NCI-H345 (cell line): ENCODE measurements around the gene ZNF785.
"Not testable (repeated sequence)": the region's sequence is repeated elsewhere in the genome, so short reads cannot be mapped to it uniquely, and the experiment has no call there.

Experiments used
- DNase-seq: peaks from one replicate; lab custom pipeline; 2025; lab: John Stamatoyannopoulos, UW

The ZNF785 gene

DNA sequence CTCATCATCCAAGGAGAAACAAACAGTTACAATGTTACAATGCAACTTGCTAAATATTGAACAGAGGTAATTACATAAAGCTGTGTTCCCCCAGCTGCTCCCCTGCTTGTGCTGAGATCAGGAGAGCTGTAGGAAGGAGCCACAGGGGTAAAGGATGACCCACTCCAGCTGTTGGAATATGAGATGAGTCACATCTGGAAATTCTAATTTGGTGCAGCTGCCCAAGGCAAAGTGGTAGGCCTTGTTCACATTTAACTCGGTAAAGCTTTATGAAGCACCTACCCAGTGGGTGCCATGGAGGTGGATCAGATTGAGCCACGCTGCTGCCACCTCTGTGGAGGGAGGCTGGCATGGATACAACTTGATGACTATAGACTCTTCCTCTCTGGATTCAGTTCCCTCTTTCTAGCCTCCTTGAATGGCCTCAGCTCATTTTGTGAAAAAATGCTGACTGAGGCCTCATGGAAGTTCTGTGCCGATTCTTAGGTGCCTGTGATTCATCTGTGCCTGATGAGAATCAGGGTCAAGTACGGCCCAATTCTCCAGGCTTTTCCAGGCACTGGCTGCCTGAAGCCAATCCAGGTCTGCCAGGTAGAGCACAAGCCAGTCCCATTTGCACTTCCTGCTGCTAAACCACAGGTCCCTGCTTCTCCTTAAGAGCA, 17.2 kb upstream of the ZNF785 start:
- DNase-seq = no peak

DNA sequence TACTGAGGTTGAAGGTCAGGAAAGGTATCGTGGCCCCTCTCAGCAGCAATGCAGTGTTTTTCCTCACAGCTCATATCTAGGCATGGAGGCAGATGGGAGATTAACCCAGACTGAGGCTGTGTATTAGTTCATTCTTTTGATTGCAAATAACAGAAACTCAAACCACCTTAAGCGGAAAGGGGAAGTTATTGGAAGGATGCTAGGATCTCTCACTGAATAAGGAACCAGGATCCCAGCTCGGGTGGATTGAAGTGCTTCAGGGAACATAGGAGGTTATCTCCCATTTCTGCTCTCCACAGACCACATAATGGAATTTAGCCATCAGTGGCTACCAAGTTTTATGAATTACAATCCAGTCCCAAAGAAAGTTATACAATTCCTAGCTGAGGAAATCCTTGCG, 16.5 kb upstream of the ZNF785 start:
- DNase-seq = no peak

DNA sequence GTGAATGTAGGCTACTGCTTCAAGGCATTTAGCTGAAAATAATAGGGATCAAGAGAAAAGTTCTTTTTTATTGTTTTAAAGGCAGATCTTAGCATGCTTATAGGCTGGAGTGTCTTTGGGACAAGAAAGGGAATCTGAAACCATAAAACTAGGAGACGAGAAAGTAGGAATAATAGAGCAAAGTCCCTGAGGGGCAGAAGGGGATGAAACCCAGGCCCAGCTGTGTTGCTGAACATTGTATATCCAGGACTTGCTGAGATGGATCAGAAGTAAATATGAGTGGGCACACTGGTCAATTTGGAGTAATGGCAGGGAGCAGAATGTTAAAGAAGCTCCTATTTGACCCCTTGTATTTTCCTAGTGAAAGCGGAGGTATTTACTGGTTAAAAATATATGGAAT, 15.4 kb upstream of the ZNF785 start:
- DNase-seq = no peak

DNA sequence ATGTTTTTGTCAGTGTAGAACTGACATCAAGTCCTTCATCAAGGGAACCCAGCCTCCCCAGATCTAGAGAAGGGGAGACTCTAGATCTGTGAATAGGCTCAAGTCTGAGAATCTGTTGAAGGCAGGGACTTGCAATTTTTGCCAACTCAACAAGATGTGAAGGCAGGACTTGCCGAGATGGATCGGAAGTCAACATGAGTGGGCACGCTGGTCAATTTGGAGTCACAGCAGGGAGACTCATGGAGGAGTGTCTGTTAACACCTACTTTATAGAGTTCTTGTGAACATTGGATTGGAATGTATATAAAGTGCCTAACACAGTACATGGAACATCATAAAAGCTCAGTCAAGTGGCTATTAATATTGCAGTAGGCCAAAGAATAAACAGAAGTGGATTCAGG, 14.7 kb upstream of the ZNF785 start:
- no peak for DNase-seq

DNA sequence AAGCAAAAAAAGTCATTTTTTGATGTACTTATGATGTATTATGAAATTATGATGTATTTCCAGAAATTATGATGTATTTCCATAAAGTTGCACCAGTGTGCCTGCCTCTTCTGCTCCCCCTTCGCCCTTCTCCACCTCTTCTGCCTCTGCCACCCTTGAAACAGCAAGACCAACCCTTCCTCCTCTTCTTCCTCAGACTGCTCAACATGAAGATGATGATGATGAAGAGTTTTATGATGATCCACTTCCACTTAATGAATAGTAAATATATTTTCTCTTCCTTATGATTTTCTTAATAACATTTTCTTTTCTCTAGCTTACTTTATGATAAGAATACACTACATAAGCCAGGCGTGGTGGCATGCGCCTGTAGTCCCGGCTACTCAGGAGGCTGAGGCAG, 7.4 kb upstream of the ZNF785 start:
- DNase-seq = no peak

DNA sequence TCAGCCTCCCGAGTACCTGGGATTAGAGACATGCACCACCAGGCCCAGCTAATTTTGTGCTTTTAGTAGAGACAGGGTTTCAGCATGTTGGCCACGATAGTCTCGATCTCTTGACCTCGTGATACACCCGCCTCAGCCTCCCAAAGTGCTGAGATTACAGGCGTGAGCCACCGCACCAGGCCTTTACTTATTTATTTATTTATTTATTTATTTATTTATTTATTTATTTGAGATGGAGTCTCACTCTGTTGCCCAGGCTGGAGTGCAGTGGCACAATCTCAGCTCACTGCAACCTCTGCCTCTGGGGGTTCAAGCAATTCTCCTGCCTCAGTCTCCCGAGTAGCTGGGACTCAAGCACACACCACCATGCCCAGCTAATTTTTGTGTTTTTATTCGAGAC, 5.4 kb upstream of the ZNF785 start:
- DNase-seq = not testable (repeated sequence)

DNA sequence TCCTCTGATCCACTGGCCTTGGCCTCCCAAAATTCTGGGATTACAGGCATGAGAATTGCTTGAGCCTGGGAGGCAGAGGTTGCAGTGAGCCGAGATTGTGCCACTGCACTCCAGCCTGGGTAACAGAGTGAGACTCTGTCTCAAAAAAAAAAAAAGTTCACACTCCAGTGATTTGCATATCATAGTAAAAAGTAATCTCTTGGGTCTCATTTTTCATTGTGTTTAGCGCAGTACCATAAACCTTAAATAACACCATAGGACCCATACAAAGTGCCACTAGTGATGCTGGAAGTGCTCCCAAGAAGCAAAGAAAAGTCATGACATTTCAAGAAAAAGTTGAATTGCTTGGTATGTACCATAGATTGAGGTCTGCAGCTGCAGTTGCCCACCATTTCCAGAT, 4.1 kb upstream of the ZNF785 start:
- DNase-seq = not testable (repeated sequence)

DNA sequence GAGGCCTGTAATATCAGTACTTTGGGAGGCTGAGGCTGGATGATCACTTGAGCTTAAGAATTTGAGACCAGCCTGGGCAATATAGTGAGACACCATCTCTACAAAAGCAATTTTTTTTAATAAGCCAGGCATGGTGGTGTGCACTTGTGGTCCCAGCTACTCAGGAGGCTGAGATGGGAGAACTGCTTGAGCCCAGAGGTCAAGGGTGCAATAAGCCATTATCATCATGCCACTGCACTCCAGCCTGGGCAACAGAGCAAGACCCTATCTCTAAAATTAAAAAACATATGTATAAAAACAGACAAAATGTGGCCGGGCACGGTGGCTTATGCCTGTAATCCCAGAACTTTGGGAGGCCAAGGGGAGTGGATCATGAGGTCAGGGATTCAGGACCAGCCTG, 3.2 kb upstream of the ZNF785 start:
- no peak for DNase-seq

DNA sequence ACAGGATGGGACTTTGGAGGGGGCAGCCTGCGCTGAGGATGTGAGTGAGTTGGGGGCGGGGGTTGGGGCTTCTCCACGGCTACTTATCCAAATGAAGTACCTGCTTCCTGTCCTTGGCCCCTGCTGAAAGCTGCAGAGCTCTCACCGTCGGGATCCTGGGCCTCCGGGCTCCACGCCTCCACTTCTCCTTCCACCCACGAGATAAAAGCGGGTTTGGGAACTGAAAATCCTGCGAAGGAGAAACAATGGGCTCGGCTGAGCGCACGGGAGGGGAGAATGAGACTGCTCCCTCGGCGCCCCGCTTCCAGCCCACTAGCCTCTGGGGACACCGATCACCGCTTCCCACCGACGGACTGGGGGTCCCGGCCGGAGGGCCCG, 486 bp downstream of the ZNF785 start:
- DNase-seq = peak; percentile 49

DNA sequence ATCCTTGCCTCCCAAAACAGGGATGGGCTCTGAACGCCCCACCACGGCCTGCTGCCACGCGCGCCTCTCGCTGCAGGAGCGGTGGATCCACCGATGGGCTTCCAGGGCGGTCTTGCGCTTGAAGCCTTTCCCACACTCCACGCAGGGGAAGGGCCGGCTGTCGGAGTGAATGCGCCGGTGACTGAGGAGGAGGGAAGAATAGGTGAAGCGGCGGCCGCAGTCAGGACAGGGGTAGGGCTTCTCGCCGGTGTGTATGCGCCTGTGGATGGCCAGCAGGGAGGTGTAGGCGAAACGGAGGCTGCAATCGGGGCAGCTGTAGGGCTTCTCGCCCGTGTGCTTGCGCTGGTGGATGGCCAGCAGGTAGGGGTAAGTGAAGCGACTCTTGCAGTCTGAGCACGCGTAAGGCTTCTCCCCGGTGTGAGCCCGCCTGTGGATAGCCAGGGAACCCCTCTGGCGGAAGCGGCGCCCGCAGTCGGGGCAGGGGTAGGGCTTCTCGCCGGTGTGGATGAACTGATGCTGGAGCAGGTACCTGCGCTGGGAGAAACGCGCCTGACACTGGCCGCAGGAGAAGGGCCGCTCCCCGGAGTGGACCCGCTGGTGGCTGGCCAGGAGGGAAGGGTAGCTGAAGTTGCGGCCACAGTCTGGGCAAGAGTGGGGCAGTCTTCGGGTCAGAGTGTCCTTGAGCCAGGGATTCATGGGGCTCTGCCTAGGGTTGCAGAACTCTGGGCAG, 2.7 kb downstream of the ZNF785 start:
- no peak for DNase-seq

DNA sequence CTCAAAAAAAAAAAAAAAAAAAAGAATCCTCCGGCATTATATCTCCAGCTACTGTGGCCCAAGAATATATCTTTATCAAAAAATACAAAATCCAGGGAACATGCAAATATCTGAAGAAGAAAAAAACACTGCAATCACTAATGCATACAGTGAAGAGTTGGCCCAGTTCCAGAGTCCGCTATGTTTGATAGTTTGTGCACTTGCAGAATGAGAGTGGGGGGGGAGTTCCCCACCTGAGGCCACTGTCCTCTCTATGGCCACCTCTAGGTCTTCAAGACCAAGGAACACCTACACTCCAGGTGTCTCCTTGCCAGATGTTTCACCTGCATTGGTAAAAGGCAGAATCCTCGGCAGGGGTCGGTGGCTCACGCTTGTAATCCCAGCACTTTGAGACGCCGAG, 4.0 kb downstream of the ZNF785 start:
- no peak for DNase-seq

DNA sequence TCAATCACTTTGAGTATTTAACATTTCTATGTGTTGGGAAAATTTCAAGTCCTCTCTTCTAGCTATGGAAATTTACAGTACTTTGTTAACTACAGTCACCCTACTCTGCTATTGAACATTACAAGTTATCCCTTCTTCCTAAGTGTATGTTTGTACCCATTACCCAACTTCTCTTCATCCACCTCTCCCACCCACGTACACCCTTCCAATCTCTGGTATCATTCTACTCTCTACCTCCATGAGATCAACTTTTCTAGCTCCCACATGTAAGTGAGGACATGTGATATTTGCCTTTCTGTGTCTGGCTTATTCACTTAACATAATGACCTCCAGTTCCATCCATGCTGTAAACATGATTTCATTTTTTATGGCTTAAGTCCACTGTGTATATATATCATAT, 10.8 kb downstream of the ZNF785 start:
- no peak for DNase-seq

DNA sequence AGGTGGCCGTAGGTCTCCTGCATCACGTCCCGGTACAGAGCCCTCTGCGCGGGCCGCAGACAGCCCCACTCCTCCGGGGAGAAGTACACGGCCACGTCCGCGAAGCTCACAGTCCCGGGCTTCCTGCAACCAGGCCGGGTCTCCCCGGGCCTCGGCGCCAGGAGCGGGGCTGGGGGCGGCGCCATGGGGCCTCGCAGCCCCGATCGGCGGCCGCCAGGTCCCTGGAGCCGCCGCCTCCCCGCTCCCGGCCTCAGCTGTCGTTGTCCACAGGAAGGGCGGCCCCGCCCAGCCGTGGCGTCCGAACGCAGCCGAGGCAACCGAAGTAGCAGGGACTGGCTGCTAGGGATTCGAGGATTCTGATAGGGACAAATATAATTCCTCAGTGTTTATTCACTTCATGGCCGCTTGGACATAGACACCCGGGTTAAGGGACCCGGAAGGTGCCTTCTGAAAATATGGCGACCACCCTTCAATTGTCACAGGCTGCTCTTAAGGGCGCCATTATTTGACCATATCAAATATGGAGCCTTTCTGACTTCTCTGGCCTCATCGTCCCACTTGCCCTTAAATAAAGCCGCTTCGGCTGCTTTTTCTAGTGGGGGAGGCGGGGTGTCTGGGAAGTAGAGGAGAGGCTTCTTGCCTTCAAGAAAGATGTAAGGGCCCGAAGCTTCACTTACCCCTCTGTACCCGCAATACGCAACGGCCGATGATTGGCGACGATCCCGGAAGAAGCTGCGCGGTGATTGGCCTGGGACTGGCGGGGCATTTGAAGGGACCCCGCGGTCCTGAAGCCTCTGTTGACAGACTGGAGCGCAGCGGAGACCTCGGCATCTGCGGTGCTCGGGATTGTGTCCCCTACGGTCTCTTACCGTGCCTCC, 13.8 kb downstream of the ZNF785 start, which contains the start of gene ZNF688:
Gene ZNF688, minus strand, starts transcription at position 270 of the 878 bp plus-strand sequence. Its CDS starts 85 bp downstream, at position 185.
- peak; percentile 96 for DNase-seq

DNA sequence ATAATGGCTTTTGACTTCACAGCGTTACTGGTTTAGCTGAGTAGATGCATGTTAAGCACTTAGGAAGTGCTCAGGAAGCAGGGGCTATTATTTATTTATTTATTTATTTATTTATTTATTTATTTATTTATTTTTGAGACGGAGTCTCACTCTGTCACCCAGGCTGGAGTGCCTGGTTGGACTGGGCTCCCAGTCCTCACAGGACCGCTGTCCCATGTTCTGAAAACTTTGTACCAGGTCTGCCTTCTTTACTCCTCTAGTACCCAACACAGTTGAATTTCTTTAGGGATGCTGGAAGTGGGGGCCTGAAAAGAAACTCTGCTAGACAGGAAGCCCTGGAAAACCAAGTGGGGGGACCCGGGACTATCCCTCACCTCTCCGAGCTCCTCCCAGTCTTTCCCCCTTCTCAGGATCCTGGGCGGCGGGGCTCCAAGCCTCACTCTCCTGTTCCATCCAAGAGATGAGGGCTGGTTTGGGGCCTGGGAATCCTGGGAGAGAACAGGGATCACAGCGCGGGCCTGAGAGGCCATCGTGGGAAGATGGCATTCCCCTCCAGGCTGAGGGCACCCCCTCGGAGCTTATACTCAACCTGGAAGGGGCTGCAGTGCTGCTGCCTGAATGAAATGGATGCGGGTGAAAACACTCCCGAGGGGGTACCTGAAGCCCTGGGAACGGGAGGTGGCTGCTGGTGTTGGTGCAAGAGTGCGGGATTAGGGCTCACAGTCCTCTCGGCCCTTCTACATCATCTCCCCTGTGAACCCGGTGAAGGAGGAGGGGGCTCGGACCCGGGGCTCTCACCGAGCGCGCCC, 14.7 kb downstream of the ZNF785 start:
- DNase-seq = peak; percentile 46

DNA sequence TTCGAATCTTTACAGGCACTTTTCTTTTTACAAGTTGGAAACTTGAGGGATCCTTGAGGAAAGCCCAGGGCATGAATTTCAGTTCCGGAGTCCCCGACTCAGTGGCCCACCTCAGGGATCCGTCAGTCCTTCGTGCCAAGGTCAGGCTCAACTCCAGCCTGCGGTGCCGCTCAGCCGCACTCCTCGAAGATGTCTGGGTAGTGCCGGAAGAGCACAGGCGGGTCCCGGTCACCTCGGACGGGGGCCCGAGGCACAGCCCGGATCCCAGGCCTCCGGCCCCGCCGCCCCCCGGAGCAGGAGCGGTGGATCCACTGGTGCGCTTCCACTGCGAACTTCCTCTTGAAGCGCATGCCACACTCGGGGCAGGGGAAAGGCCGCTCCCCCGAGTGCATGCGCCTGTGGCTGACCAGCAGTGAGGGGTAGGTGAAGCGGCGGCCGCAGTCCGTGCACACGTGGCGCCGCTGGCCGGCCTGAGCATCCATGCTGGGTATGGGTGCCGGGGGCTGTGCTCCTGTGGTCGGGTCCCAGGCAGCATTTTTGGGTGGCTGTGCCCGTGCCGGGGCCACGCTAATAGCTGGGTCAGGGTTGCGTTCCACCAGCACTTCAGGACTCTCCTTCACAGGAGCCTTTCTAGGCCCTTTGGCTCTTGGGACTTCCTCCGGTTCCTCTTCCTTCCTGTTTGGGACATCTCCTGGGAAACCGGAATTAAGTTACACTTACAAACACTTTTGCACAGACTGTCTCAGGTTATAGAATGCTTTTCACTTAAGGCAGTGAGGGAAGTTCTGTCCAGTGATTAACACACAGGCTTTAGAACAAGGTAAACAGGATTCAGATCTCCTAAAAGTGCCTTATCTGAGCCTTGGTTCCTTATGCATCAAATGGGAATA, 15.5 kb downstream of the ZNF785 start:
- no peak for DNase-seq

DNA sequence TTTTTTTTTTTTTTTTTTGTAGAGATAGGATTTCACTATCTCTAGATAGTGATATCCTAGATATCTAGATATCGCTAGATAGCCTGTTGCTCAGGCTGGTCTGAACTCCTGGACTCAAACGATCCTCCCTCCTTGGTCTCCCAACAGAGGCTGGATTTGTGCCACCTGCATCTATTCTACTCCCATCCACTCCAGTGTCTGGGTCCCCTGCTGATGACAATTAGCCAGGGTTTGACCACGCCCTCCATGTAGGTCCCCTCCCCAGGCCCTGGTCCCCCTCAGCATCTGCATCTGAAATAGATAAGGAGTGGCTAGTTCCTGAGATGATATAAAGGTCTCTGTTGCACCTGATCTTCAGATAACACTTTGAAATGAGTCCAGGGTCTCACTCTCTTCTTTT, 16.2 kb downstream of the ZNF785 start:
- no peak for DNase-seq

DNA sequence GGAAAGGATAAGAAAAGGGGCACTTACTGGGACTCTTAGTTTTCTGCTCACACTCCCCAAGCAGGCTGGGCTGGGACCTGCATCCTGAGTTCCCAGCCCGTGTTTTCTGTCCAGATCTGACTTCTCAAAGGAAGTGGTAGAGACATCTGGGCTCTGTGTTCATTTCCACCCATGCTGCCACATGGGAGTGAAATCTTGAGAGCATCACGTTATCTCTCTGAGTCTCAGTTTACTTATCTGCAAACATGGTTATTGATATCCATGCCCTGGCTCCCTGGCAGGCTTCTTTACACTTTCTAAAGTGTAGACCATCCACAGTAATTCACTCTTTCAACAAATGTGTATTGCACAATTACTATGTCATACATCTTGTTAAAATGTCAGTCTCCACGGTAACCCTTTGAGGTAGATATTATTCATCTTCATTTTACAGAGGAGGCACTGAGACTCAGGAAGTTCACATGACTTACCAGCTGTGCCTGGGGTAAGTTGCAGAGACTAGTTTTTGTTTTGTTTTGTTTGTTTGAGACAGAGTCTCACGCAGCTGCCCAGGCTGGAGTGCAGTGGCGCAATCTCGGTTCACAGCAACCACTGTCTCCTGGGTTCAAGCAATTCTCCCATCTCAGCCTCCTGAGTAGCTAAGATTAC, 17.4 kb downstream of the ZNF785 start:
- DNase-seq = peak; percentile 32

DNA sequence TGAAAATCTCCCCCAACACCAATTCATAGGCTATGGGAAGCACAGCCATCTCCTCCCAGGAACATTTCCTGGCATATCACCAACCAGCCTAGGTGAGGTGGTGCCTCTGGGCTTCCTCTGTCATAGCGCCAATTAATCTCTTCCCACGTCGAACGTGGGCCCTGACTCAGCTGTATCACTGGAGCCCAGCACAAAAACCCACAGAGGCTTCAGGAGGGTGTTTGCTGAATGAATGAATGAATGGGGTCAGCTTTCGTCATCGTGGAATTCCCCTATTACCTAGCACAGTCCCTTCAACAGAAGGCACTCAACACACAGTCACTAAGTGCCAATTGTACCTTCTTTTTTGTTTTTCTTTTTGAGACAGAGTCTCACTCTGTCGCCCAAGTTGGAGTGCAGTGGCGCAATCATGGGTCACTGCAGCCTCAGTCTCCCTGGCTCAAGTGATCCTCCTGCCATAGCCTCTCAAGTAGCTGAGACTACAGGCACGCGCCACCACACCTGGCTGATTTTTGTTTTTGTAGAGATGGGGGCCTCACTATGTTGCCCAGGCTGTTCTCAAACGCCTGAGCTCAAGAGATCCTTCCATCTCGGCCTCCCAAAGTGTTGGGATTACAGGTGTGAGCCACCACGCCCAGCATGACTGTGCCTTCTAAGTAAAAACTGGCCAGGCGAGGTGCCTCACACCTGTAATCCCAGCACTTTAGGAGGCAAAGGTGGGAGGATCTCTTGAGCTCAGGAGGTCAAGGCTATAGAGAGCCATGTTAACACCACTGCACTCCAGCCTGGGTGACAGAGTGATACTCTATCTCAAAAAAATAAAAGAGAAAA, 18.1 kb downstream of the ZNF785 start:
- DNase-seq = no peak

DNA sequence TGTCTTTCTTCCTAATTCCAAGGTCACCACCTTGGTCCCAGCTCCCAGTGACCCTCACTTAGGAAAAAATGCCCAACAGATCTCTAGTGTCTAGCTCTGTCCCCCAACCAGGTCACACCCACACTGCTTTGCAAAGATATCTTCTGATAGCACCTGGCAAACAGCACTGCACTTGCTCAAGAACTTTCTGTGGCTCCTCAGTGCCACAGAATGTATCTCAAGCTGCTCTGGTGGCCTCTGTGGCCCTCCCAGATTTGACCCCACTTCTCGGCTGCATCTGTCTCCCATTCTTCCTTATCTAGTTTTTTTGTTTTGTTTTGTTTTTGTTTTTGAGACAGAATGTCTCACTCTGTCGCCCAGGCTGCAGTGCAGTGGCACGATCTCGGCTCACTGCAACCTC, 19.0 kb downstream of the ZNF785 start:
- no peak for DNase-seq

DNA sequence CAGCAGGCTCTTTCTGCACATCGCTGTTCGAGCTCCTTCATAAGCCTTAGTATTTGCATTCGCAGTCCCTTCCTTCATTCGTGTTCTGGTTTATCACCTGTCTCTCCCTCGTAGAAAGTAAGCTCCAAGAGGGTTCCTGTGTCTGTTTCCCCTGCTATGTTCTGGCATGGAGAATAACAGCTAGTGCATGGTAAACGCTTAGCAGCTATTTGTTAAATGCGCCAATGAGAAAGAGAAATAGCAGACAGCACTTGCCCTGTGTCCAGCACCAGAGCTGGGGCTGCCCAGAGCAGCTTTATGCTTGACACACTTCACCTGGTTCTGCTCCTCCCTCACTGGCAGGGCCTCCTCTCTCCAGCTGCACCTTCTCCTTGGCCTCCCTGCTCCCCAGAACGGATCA, 19.5 kb downstream of the ZNF785 start:
- no peak for DNase-seq
